HG03045 (cell line): ENCODE measurements around the gene KPTN.

Experiments used
- ATAC-seq: cut with Tn5 transposase; IDR thresholded peaks from one replicate; pipeline ENCODE4 v1.9.1; 2021; ENCODE audit warnings: mild to moderate bottlenecking, moderate library complexity; ENCODE audit not compliant: unreplicated experiment

Gene KPTN

GRCh38 chr19:47437500-47437899 lies 46.5 kb downstream of the KPTN start:
- ATAC-seq: no peak

- no peak for ATAC-seq
Observed at GRCh38 chr19:47436712-47437401, 47.2 kb downstream of the KPTN start.

- no peak for ATAC-seq
Observed at GRCh38 chr19:47435883-47436417, 48.1 kb downstream of the KPTN start.

- no peak for ATAC-seq
Observed at GRCh38 chr19:47435196-47435595, 48.8 kb downstream of the KPTN start.

GRCh38 chr19:47434088-47434487 lies 49.9 kb downstream of the KPTN start:
- no peak for ATAC-seq

GRCh38 chr19:47433121-47433520 lies 50.9 kb downstream of the KPTN start:
- no peak for ATAC-seq

GRCh38 chr19:47432499-47432898 lies 51.5 kb downstream of the KPTN start:
- no peak for ATAC-seq

GRCh38 chr19:47432091-47432490 lies 51.9 kb downstream of the KPTN start:
- no peak for ATAC-seq

- ATAC-seq: no peak
Observed at GRCh38 chr19:47430041-47430802, 53.8 kb downstream of the KPTN start.

GRCh38 chr19:47429140-47429793 lies 54.8 kb downstream of the KPTN start:
- no peak for ATAC-seq

- ATAC-seq: no peak
Observed at GRCh38 chr19:47428177-47428894, 55.7 kb downstream of the KPTN start.

- ATAC-seq: no peak
Observed at GRCh38 chr19:47427241-47428176, 56.5 kb downstream of the KPTN start.
